HG03097 (cell line): ENCODE results near the gene RERE.

Source experiments
- ATAC-seq: cut with Tn5 transposase; IDR thresholded peaks from one replicate; pipeline ENCODE4 v1.9.1; 2021; ENCODE audit not compliant: unreplicated experiment, low FRiP score

RERE gene

DNA sequence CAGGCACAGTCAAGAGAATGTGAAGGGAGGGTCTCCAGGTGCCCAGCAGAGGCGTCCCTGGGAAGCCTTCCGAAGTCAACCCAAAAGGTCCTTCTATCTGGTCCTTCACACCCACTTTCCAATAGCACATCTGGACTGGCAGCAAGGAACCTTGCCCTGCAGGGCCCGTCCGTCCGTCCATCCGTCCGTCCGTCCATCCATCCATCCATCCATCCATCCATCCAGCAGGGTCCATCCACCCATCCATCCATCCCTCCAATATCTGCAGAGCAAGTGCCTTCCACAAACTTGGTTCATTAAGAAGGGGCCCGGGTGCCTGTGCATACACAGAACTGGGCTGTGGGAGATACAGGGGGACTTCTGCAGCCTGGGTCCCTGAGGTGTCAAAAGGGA, 468.0 kb downstream of the RERE start:
- ATAC-seq = no peak

GRCh38 chr1:8348777-8349472, 468.5 kb downstream of the RERE start:
- ATAC-seq = no peak

DNA sequence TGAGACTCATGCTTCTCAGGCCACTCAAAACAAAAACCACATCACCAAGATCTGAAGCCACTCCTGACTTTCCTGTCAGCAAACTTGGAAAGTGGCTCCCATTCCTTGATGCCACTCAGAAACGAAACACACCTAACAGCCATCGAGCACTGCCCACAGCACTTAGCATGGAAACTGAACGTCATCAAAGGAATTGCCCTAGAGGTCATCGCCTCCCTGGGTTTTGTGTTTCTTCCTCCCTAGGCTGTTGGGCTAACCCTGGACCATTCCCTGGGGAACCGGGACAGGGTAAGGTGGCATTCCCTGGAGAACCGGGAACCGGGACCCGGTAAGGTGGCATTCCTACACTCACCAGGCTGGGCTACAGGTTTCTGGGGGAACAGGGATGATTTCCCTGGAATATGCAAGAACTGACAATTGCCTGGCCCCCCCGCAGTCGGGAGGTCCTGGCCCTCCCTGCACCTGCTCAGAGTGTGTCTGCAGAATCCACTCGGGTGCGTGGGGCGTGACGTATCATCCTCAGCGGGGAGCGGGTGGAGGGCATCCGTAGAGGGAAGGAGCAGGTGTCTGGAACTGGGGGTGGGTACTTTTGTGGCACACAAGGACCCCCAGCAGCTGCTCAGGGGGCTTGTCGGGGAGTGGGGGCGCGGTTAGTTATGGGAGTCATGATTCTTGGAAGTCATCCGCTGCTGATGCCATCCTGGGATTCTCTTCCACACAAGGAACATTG, 469.2 kb downstream of the RERE start:
- no peak for ATAC-seq

DNA sequence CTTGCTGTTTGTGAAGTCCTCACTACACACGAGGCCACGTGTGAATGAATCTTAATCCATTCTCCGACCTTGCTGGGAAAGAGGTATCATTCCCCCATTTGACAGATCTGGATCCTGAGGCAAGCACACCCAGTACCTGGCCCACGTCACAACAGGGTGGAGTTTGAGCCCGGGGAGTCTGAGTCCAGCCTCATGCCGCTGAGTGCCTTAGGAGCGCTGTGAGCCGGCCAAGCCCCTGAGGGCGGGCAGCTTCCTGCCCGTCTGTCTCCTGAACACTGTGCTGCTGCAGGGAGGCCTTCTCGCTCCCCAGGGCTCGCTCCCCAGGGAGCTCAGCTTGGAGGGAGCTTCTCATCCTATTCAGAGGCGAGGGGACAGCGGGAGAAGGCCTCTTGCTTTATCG, 469.8 kb downstream of the RERE start:
- no peak for ATAC-seq

- ATAC-seq = no peak
These were observed 471.6 kb downstream of the RERE start for GRCh38 chr1:8345621-8346415.

DNA sequence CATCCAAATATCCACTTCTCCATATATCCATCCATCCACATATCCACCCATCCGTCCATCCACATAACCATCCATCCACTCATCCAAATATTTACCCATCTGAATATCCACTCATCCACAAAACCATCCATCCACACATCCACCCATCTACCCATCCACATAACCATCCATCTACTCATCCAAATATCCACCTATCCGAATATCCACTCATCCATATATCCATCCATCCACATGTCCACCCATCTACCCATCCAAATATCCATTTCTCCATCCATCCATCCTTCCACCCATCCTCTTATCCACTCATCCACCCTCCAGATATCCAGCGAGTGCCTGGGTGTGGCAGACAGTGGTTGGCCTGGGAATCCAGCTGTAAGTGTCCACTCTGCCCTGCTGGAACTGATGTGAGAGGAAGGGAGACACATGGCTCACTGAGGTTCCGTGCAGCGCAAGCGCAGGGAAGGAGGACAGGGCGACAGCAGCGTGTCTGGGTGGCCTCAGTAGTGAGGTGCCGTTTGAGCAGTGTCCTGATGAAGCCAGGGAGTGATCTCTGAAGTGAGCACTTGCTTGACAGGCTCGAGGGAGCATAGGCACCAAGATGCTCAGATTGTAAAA, 472.4 kb downstream of the RERE start:
- ATAC-seq = no peak

- ATAC-seq = no peak
These were observed 473.9 kb downstream of the RERE start for GRCh38 chr1:8343464-8344001.

- no peak for ATAC-seq
These were observed 474.4 kb downstream of the RERE start for GRCh38 chr1:8343044-8343443.

DNA sequence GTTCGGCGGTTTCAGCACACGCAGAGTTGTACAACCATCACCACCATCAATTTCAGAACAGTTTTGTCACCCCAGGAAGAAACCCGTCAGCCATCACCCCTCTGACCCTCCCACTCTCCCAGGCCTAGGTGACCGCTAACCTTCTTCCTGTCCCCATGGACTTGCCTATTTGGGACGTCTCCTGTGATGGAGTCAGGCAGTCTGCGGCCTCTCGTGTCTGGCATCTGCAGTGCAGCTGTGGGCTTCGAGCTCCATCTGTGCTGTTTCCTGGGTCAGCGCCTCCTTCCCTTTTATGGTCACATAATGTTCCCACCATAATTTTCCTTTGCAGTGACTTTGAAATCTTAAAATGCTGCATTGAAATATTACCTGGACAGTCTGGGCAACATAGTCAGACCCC, 475.1 kb downstream of the RERE start:
- ATAC-seq = no peak

DNA sequence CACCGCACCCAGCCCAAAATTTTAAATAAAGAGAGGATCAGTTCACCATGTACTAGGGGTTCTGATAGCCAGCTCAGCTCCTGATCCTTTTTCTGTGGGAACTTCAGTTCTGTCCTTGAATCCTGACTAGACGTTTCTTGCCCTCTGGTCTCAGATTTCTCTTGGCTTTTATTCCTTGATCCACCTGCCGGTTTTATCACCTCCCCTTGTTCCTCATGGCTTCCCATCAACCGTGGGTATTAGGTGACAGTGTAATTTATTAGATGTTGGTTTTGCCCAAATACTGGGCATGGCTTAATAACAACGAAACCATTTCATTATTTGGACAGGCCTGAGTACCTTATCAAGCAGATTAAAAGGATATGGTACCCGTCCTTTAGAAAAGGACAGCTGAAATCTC, 477.0 kb downstream of the RERE start:
- no peak for ATAC-seq

DNA sequence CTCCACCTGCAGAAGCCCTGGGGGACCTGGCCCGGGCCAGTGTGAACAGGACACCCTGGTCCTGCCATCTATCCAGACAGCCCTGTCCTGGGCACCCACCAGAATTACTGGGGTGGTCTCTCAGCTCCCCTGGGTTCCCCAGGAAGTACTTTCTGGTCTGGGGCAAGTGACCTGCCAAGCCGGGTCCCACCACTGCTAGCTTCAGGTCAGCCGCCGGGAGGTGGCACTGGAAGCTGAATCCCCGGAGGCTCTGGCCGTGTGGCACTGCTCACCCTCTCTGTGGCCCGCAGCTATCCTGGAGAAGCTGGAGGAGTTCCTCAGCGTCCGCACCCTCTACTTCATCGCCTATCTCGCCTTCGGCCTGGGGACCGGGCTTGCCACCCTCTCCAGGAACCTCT, 478.2 kb downstream of the RERE start:
- no peak for ATAC-seq

- no peak for ATAC-seq
These were observed 478.8 kb downstream of the RERE start for GRCh38 chr1:8338526-8339202.

DNA sequence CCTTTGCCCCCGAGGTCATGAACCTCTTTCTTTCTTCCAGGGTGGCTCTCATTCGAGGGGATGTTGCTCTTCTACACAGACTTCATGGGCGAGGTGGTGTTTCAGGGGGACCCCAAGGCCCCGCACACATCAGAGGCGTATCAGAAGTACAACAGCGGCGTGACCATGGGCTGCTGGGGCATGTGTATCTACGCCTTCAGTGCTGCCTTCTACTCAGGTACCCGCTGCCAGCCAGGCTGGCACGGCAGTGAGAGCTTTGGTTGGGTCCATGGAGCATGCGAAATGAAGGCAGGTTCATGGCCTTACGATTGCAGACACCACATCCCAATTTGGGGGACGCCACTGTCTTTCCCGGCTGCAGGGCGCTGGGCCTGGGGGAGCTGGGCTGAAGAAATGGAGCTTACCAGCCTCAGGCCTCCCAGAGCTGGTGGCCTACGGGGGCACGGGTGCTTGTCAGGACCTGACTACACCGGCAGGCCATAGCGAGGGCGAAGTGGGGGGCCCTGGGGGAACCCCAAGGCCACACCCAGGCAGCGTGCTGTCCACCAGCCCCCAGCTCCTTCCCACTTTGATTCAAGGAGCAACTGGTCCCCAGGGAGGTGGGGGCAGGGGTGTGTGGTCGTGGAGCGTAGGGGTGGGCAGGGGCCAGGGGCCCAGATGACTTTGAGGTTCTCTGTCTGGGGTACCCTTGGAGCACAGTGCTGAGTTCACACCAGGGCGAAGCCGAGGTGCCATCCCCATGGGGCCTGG, 479.5 kb downstream of the RERE start:
- ATAC-seq = no peak

DNA sequence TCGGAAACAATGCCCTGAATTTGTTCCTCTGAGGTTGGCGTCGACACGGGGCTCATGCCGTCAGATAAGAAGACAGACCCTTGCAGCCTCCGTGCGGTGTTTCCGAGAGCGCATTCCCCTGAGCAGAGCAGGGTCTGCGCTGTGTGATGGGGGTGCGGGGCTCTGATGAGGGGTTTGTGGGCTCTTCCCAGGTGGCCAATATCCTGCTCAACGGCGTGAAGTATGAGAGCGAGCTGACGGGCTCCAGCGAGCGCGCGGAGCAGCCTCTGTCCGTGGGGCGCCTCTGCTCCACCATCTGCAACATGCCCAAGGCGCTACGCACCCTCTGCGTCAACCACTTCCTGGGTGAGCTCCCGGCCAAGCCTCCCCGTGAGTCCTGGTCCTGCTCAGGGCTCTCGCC, 482.2 kb downstream of the RERE start:
- ATAC-seq = no peak

GRCh38 chr1:8334106-8334851, 483.2 kb downstream of the RERE start:
- no peak for ATAC-seq

- no peak for ATAC-seq
These were observed 484.0 kb downstream of the RERE start for GRCh38 chr1:8333246-8333987.

DNA sequence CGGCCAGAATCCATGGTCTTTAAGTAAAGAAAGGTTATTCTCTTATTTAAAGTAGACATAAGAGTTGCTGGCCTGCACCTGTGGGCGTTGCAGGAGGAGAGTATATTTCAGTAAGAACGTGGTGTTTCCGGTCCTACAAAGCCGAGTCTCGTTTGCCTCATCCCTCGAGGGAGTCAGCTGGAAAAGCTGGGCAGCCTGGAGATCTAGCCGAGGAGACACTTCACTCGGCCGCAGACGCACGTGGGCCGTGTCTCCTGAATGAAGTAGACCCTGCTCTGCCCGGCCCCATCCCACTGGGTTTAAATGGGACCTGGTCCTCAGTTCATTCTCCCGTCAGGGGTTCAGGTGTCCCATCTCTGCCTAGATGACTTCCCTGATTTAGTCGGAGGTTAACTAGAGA, 484.6 kb downstream of the RERE start:
- no peak for ATAC-seq
